ENCODE data around the gene WIPF2. TPM values are rescaled to one million over a fixed set of nuclear protein-coding genes. Genes with fewer than 3 reads are reported as not detected.

Gene WIPF2
- total RNA-seq, 1 donor from 2014 or later: 25.4 TPM

DNA sequence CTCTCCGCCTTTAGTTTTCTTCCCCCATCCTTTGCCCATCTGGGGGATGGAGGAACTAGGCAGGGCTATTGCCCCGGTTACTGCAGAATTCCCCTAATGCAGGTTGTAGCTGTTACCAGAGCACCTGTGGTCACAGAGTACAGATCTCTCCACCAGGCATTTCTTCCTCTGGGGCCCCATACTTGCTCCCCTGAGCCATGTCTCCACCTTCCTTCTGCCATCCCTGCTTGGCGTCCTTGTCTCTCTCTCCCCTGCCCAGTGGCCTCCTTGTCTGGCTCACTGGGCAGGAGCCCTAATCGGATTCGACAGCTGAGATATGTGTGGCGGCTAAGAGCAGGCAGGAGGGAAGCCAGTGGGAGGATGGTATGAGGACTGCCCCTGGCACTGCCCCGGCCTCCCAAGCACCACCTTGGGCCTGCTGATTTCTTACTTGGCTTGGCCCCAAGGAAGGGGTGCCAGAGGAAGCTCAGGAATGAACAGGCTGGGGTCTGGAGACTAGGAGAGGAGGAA is 91.8 kb downstream of the WIPF2 start:
- no peaks in the 10 kb centered on the region for H3K36me3 Mint-ChIP-seq (ENCODE audit: unreplicated experiment)
- H3K9me3 Mint-ChIP-seq (ENCODE audit: unreplicated experiment): no peaks in the 10 kb centered on the region
- peaks cover 16% of the 10 kb centered on the region for H3K27me3 Mint-ChIP-seq (ENCODE audit: unreplicated experiment)
- TF ChIP-seq, protein P1, sequence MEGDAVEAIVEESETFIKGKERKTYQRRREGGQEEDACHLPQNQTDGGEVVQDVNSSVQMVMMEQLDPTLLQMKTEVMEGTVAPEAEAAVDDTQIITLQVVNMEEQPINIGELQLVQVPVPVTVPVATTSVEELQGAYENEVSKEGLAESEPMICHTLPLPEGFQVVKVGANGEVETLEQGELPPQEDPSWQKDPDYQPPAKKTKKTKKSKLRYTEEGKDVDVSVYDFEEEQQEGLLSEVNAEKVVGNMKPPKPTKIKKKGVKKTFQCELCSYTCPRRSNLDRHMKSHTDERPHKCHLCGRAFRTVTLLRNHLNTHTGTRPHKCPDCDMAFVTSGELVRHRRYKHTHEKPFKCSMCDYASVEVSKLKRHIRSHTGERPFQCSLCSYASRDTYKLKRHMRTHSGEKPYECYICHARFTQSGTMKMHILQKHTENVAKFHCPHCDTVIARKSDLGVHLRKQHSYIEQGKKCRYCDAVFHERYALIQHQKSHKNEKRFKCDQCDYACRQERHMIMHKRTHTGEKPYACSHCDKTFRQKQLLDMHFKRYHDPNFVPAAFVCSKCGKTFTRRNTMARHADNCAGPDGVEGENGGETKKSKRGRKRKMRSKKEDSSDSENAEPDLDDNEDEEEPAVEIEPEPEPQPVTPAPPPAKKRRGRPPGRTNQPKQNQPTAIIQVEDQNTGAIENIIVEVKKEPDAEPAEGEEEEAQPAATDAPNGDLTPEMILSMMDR (IDR thresholded peaks at IDR 0.05; ENCODE audit: partially characterized antibody, unreplicated experiment): no peak
- H3K27ac Mint-ChIP-seq (ENCODE audit: unreplicated experiment): no peak overlapping the region
- peaks cover 29% of the 10 kb centered on the region for H3K4me1 Mint-ChIP-seq (ENCODE audit: low read depth, unreplicated experiment)
- H3K4me3 Mint-ChIP-seq (ENCODE audit: unreplicated experiment): no peak overlapping the region
- DNase-seq: no peak

- Mint-ChIP-seq H3K4me1 (ENCODE audit: low read depth, unreplicated experiment) (peaks cover 32% of the 10 kb centered on the region), H3K9me3 (ENCODE audit: unreplicated experiment) (no peaks in the 10 kb centered on the region), H3K27ac (ENCODE audit: unreplicated experiment) (no peak overlapping the region), H3K27me3 (ENCODE audit: unreplicated experiment) (peaks cover 16% of the 10 kb centered on the region), H3K4me3 (ENCODE audit: unreplicated experiment) (peak overlapping the region; percentile 52), H3K36me3 (ENCODE audit: unreplicated experiment) (no peaks in the 10 kb centered on the region)
- TF ChIP-seq, protein P1 (IDR thresholded peaks at IDR 0.05; ENCODE audit: partially characterized antibody, unreplicated experiment): no peak
- DNase-seq: peak; percentile 3
Observed at GRCh38 chr17:40311575-40311974, 92.5 kb downstream of the WIPF2 start.

GRCh38 chr17:40312131-40312731 is 93.1 kb downstream of the WIPF2 start:
- Mint-ChIP-seq H3K4me3 (ENCODE audit: unreplicated experiment) (peak overlapping the region; percentile 52), H3K4me1 (ENCODE audit: low read depth, unreplicated experiment) (peaks cover 33% of the 10 kb centered on the region), H3K9me3 (ENCODE audit: unreplicated experiment) (no peaks in the 10 kb centered on the region), H3K27ac (ENCODE audit: unreplicated experiment) (no peak overlapping the region), H3K36me3 (ENCODE audit: unreplicated experiment) (no peaks in the 10 kb centered on the region), H3K27me3 (ENCODE audit: unreplicated experiment) (peaks cover 18% of the 10 kb centered on the region)
- DNase-seq: peak; percentile 10
- TF ChIP-seq, protein P1 (IDR thresholded peaks at IDR 0.05; ENCODE audit: partially characterized antibody, unreplicated experiment): no peak

DNA sequence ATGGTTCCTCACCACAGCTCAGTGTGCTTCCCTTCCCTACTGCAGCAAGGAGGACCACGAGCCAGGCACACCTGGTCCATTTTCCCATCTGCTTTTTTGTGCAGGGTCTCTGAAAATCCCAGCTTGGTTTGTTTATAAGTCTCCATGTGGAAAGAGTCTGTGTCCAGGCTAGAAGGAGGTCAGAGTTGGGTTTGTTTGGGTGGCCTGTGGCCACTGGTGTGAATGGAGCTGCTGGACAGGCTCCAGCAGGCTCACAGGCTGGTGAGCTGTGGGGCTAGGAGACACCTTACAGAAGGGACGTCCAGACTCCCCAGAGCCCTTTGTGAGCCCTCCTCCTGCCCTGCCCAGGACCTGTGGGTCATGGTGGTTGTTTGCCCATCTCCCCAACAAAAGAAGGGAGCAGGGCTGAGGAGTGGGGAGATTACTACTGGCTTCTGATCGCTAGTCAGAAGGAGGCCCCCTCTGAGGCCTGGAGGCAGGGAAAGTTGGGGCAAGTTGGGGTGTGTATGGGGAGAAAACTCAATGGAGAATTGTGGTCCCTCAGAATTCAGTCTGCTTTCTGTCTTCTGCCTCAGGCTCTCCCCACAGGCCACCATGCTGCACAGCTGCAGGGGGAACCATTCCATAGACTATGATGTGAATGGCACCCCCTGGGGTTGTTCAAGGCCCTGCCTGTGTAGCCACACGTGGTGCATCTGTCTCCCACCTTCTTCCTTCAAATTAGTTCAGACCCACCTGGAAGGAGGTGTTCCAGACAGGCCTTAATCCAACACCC is 94.0 kb downstream of the WIPF2 start:
- peak; percentile 12 for DNase-seq
- H3K27ac Mint-ChIP-seq (ENCODE audit: unreplicated experiment): peak overlapping the region; percentile 90
- no peaks in the 10 kb centered on the region for H3K9me3 Mint-ChIP-seq (ENCODE audit: unreplicated experiment)
- peak overlapping the region; percentile 81 for H3K4me3 Mint-ChIP-seq (ENCODE audit: unreplicated experiment)
- H3K4me1 Mint-ChIP-seq (ENCODE audit: low read depth, unreplicated experiment): peaks cover 39% of the 10 kb centered on the region
- no peaks in the 10 kb centered on the region for H3K36me3 Mint-ChIP-seq (ENCODE audit: unreplicated experiment)
- TF ChIP-seq, protein P1 (IDR thresholded peaks at IDR 0.05; ENCODE audit: partially characterized antibody, unreplicated experiment): no peak
- peaks cover 25% of the 10 kb centered on the region for H3K27me3 Mint-ChIP-seq (ENCODE audit: unreplicated experiment)
